ENCODE data around the gene LIN7C. TPM values are rescaled to one million over a fixed set of nuclear protein-coding genes. Genes with fewer than 3 reads are reported as not detected.
"Not testable (repeated sequence)": the region's sequence is repeated elsewhere in the genome, so short reads cannot be mapped to it uniquely, and the experiment has no call there.

Gene LIN7C
- total RNA-seq, 2 donors from 2014 or later: 30.0 to 48.7 TPM

DNA sequence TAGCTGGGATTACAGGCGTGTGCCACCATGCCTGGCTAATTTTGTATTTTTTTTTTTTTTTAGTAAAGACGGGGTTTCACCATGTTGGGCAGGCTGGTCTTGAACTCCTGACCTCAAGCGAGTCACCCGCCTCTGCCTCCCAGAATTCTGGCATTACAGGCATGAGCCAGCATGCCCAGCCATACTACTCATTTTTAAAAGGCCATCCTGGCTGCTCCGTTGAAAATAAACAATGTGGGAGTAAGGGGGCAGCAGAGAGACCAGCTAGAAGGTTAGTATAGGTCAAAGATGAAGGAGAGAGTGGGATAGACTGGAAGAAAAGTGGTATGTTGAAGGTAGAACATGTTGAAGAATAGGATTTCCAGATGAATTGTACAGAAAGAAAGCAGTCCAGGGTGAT lies 17.6 kb upstream of the LIN7C start:
- no peak for DNase-seq (ENCODE audit: low spot score)

DNA sequence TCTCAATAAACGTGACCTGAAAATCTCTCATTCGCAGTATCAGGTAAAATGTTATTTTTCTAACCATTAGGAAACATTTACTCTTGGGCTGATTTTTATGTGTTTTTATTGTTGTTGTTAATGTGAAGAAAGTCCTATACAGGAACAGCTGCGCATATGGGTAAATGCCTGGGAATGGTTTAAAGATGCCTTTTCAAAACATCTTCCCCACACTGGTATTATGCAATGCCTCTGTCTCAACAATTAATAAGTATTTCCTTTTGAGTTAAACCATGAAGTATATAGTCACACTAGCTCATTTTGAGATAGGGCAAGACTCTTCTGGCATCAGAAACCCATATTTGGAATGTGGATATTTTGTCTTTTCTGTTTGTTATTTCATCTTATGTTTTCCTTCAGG lies 13.7 kb upstream of the LIN7C start:
- intact Hi-C loops (cut with DNase I): no loop called here
- no peak for TF ChIP-seq POLR2AphosphoS5 (IDR thresholded peaks at IDR 0.05)
- no peak for TF ChIP-seq POLR2A (IDR thresholded peaks at IDR 0.05)
- TF ChIP-seq, protein P1, sequence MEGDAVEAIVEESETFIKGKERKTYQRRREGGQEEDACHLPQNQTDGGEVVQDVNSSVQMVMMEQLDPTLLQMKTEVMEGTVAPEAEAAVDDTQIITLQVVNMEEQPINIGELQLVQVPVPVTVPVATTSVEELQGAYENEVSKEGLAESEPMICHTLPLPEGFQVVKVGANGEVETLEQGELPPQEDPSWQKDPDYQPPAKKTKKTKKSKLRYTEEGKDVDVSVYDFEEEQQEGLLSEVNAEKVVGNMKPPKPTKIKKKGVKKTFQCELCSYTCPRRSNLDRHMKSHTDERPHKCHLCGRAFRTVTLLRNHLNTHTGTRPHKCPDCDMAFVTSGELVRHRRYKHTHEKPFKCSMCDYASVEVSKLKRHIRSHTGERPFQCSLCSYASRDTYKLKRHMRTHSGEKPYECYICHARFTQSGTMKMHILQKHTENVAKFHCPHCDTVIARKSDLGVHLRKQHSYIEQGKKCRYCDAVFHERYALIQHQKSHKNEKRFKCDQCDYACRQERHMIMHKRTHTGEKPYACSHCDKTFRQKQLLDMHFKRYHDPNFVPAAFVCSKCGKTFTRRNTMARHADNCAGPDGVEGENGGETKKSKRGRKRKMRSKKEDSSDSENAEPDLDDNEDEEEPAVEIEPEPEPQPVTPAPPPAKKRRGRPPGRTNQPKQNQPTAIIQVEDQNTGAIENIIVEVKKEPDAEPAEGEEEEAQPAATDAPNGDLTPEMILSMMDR (IDR thresholded peaks at IDR 0.05): no peak
- DNase-seq (ENCODE audit: low spot score): no peak
- Histone ChIP-seq H3K4me1 (replicated peaks) (no peaks in the 10 kb centered on the region), H3K4me3 (no peak overlapping the region), H3K27ac (no peak overlapping the region), H3K9me3 (no peaks in the 10 kb centered on the region), H3K27me3 (replicated peaks; ENCODE audit: insufficient read depth) (no peaks in the 10 kb centered on the region), H3K36me3 (no peaks in the 10 kb centered on the region)
- 88% methylated on average over 3 of the region's 3 CpGs for WGBS

More for the DNA sequence above, 17.6 kb upstream of the LIN7C start:
- Histone ChIP-seq H3K27ac (no peak overlapping the region), H3K36me3 (no peaks in the 10 kb centered on the region), H3K9me3 (no peaks in the 10 kb centered on the region), H3K27me3 (replicated peaks; ENCODE audit: insufficient read depth) (no peaks in the 10 kb centered on the region), H3K4me1 (replicated peaks) (no peaks in the 10 kb centered on the region), H3K4me3 (no peak overlapping the region)
- intact Hi-C loops (cut with DNase I): no loop called here
- 57% methylated on average over 5 of the region's 5 CpGs for WGBS
- TF ChIP-seq POLR2AphosphoS5 (IDR thresholded peaks at IDR 0.05) (no peak), POLR2A (IDR thresholded peaks at IDR 0.05) (no peak)
- TF ChIP-seq, protein P1 (IDR thresholded peaks at IDR 0.05): no peak

GRCh38 chr11:27518518-27518917 lies 11.9 kb upstream of the LIN7C start:
- Histone ChIP-seq H3K27me3 (replicated peaks; ENCODE audit: insufficient read depth) (no peaks in the 10 kb centered on the region), H3K4me3 (no peak overlapping the region), H3K9me3 (no peaks in the 10 kb centered on the region), H3K36me3 (no peaks in the 10 kb centered on the region), H3K4me1 (replicated peaks) (no peaks in the 10 kb centered on the region), H3K27ac (no peak overlapping the region)
- TF ChIP-seq, protein P1 (IDR thresholded peaks at IDR 0.05): no peak
- no peak for TF ChIP-seq POLR2AphosphoS5 (IDR thresholded peaks at IDR 0.05)
- no peak for TF ChIP-seq POLR2A (IDR thresholded peaks at IDR 0.05)
- intact Hi-C loops (cut with DNase I): no loop called here
- WGBS: 83% methylated on average over 2 of the region's 2 CpGs
- DNase-seq (ENCODE audit: low spot score): no peak

DNA sequence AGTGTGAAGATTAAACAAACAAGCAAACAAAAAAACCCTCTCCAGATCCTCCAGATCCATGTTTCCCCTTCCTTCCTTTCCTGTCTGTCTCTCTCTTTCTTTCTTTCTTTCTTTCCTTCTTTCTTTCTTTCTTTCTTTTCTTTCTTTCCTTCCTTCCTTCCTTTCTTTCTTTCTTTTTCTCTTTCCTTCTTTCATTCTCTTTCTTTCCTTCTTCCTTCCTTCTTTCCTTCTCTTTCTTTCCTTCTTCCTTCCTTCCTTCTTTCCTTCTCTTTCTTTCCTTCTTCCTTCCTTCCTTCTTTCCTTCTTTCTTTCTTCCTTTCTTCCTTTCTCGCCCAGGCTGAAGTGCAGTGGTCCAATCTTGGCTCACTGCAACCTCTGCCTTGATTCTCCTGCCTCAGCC lies 10.9 kb upstream of the LIN7C start:
- H3K9me3 ChIP-seq; DNase-seq (ENCODE audit: low spot score); H3K4me3 ChIP-seq; H3K4me1 ChIP-seq (replicated peaks); H3K27me3 ChIP-seq (replicated peaks; ENCODE audit: insufficient read depth); intact Hi-C loops (cut with DNase I); H3K27ac ChIP-seq; H3K36me3 ChIP-seq: not testable (repeated sequence)
- WGBS: 96% methylated on average over 1 of the region's 1 CpG

DNA sequence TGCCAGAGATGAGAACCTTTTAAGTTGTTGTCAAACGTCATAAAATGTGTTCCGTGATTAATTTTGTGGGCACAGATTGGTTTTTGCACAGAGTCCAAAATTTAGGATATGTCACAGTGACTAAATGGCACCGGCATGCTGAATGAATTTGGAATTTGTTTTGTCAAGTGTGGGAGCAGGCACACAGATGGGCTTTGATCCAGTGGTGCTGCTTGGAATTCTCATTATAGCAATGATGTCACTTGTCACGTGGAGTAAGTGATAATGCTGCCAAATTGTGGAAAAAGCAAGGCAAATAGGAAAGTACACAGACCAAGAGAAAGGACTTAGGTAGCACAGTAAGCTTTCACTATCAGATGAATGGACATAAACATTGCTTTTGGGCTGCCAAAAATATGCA lies 8.0 kb upstream of the LIN7C start:
- H3K9me3 ChIP-seq: no peaks in the 10 kb centered on the region
- intact Hi-C loops (cut with DNase I): no loop called here
- H3K27ac ChIP-seq: no peak overlapping the region
- H3K4me1 ChIP-seq (replicated peaks): no peaks in the 10 kb centered on the region
- peak; percentile 50 for DNase-seq (ENCODE audit: low spot score)
- TF ChIP-seq POLR2A (IDR thresholded peaks at IDR 0.05) (no peak), POLR2AphosphoS5 (IDR thresholded peaks at IDR 0.05) (peak; percentile 80)
- TF ChIP-seq, protein P1 (IDR thresholded peaks at IDR 0.05): no peak
- H3K4me3 ChIP-seq: no peak overlapping the region
- H3K36me3 ChIP-seq: no peaks in the 10 kb centered on the region
- WGBS: 38% methylated on average over 4 of the region's 4 CpGs
- H3K27me3 ChIP-seq (replicated peaks; ENCODE audit: insufficient read depth): no peaks in the 10 kb centered on the region
